ENCODE measurements around the gene NLE1.
A peak's percentile ranks its signal among the peaks of the same experiment; 100 is the strongest.

DNA sequence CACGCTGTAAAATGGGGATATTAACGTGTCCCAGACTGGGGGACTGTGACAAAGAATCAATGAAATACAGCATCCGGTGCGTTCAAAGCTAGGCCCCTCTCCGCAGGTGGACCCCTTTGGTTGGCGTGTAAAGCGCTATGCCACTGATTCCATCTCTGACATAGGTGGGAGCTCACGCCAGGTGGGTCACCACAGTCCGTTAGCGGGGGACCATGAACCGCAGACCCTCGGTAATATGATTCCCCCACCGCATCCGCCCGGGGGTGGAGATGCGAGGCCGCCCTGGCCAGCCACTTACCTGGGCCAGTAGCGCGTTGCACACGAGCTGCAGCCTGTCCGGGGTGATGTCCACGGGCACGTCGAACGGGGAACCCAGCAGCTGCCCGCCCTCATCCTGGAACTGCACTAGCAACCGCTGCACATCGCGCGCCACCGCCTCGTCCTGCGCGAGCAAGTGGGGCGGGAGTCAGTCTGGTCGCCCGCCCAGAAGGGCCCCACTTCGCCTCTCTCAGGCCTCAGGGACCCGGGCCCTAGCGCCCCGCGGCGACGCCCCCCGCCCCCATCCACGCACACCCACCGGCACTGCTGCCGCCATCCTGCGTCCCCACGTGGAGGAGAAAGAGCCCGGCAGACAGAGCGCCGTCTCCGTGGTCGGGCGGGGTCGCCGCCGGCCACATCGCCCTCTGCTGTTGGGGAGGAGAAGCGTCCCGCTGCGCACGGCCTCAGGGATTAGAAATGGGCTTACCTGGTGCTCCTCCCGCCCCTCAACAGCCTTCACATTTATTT lies at the start of gene NLE1:
- TF ChIP-seq CTCF (IDR thresholded peaks at IDR 0.05) (peak; percentile 87 to 93 (median 88)), POLR2A (IDR thresholded peaks at IDR 0.05) (no peak)
